Stimulated activated CD4-positive, alpha-beta T cell treated with anti-CD3 and anti-CD28 coated beads, TNF-alpha, amount 100 ng/mL, for 1 hour (primary cell): ENCODE measurements around the gene GNB2.
A peak's percentile ranks its signal among the peaks of the same experiment; 100 is the strongest.
"Not testable (repeated sequence)": the region's sequence is repeated elsewhere in the genome, so short reads cannot be mapped to it uniquely, and the experiment has no call there.

Experiments used
- DNase-seq, 3 donors: peaks; one replicate each; pipeline ENCODE4 v3.0.0-alpha.2; 2020; ENCODE audit warnings: low read depth in 3 of 3, low spot score in 1 of 3

Gene GNB2

GRCh38 chr7:100694098-100694745, 20.7 kb downstream of the GNB2 start, which contains the start of gene GIGYF1:
Gene GIGYF1, minus strand, starts transcription at chr7:100694250. Its CDS starts 6,012 bp downstream, at chr7:100688238.
- peak in 2 of 3 donors; percentile 33 to 58 for DNase-seq

- DNase-seq, result no peak
Observed at GRCh38 chr7:100696123-100696521, 22.6 kb downstream of the GNB2 start.

DNA sequence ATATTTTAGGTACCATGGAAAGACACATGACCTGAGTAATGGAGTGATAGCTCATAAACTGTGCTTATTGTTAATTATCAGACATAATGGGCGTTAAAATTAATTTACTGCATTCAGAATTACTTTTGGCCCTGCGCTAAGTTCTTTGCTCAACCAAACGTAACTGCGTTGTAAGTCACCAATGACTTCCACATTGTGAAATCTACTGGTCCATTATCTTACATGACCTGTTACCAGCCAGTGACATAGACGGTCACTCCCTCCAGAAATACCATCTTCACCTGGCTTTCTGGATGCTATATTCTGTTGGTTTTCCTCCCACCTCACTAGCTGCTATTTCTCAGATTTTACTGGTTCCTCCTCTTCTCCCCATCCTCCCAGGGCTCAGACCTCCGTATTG, 25.5 kb downstream of the GNB2 start:
- DNase-seq, result no peak

- not testable (repeated sequence) for DNase-seq
Observed at GRCh38 chr7:100701089-100701488, 27.5 kb downstream of the GNB2 start.

- DNase-seq, result peak; percentile 35 to 70 (median 54)
Observed at GRCh38 chr7:100705320-100705752, 31.8 kb downstream of the GNB2 start.

- DNase-seq, result peak; percentile 96 to 98 (median 97)
Observed at GRCh38 chr7:100705753-100706671, 32.5 kb downstream of the GNB2 start, which contains the start of gene POP7. Gene POP7, plus strand, starts transcription at chr7:100706121. Its CDS starts 710 bp downstream, at chr7:100706831.

DNA sequence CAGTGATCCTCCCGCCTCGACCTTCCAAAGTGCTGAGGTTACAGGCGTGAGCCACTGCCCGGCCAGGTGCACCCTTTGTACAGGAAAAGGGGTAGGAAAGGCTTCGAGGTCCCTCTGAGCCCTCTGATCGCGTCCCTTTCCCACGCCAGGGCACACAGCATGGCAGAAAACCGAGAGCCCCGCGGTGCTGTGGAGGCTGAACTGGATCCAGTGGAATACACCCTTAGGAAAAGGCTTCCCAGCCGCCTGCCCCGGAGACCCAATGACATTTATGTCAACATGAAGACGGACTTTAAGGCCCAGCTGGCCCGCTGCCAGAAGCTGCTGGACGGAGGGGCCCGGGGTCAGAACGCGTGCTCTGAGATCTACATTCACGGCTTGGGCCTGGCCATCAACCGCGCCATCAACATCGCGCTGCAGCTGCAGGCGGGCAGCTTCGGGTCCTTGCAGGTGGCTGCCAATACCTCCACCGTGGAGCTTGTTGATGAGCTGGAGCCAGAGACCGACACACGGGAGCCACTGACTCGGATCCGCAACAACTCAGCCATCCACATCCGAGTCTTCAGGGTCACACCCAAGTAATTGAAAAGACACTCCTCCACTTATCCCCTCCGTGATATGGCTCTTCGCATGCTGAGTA, 33.3 kb downstream of the GNB2 start:
- no peak for DNase-seq

DNA sequence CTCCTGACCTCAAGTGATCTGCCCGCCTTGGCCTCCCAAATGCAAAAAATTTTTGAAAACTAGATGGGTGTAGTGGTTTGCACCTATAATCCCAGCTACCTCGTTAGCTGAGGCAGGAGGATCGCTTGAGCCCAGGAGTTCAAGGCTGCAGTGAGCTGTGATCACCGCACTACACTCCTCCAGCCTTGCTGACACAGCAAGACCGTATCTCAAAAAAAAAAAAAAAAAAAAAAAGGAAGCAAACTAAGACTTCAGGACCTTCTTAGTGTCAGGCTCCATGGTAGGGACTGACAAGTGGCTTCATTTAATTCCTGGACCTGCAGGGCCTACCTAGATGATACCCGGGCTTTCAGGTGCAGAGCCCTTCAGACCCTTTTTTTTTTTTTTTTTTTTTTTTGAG, 34.9 kb downstream of the GNB2 start:
- DNase-seq, result no peak

GRCh38 chr7:100710452-100710851, 36.9 kb downstream of the GNB2 start:
- no peak for DNase-seq

DNA sequence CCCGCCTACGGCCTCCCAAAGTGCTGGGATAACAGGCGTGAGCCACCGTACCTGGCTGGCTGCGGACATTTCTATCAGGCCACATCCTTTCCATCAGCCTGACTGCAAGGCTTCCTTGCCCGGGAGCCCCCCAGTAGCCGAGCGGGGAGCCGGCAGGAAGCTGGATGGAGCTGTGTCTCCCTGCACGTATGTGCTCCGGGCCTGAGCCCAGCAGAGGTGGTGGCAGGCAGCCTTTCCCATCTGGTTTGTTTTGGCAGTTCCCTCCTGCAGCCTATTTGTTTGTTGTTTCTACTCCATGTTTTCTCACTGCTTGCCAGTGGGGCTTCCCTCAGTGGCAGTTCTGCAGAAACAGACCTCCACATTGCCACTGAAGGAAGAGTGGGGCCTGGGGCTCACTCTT, 37.8 kb downstream of the GNB2 start:
- DNase-seq, result no peak

GRCh38 chr7:100714725-100715124, 41.2 kb downstream of the GNB2 start:
- DNase-seq, result no peak

- not testable (repeated sequence) for DNase-seq
Observed at GRCh38 chr7:100717073-100717472, 43.5 kb downstream of the GNB2 start.

GRCh38 chr7:100719523-100720278, 46.2 kb downstream of the GNB2 start:
- DNase-seq, result no peak

DNA sequence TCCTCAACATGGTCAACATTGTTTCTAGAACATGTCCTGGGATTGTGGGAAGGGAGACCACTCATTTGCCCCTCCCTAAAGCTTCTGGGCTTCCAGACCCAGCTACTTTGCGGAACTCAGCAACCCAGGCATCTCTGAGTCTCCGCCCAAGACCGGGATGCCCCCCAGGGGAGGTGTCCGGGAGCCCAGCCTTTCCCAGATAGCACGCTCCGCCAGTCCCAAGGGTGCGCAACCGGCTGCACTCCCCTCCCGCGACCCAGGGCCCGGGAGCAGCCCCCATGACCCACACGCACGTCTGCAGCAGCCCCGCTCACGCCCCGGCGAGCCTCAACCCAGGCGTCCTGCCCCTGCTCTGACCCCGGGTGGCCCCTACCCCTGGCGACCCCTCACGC, 46.7 kb downstream of the GNB2 start, which contains the start of gene EPO:
Gene EPO, plus strand, starts transcription at position 190 of the 392 bp plus-strand sequence. CDS start 513 bp downstream, outside the sequence.
- no peak for DNase-seq

DNA sequence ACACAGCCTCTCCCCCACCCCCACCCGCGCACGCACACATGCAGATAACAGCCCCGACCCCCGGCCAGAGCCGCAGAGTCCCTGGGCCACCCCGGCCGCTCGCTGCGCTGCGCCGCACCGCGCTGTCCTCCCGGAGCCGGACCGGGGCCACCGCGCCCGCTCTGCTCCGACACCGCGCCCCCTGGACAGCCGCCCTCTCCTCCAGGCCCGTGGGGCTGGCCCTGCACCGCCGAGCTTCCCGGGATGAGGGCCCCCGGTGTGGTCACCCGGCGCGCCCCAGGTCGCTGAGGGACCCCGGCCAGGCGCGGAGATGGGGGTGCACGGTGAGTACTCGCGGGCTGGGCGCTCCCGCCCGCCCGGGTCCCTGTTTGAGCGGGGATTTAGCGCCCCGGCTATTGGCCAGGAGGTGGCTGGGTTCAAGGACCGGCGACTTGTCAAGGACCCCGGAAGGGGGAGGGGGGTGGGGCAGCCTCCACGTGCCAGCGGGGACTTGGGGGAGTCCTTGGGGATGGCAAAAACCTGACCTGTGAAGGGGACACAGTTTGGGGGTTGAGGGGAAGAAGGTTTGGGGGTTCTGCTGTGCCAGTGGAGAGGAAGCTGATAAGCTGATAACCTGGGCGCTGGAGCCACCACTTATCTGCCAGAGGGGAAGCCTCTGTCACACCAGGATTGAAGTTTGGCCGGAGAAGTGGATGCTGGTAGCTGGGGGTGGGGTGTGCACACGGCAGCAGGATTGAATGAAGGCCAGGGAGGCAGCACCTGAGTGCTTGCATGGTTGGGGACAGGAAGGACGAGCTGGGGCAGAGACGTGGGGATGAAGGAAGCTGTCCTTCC, 47.3 kb downstream of the GNB2 start:
- no peak for DNase-seq

DNA sequence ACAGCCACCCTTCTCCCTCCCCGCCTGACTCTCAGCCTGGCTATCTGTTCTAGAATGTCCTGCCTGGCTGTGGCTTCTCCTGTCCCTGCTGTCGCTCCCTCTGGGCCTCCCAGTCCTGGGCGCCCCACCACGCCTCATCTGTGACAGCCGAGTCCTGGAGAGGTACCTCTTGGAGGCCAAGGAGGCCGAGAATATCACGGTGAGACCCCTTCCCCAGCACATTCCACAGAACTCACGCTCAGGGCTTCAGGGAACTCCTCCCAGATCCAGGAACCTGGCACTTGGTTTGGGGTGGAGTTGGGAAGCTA, 47.9 kb downstream of the GNB2 start:
- DNase-seq, result no peak

GRCh38 chr7:100722480-100723212, 49.1 kb downstream of the GNB2 start:
- no peak for DNase-seq

- no peak for DNase-seq
Observed at GRCh38 chr7:100723732-100724275, 50.3 kb downstream of the GNB2 start.

DNA sequence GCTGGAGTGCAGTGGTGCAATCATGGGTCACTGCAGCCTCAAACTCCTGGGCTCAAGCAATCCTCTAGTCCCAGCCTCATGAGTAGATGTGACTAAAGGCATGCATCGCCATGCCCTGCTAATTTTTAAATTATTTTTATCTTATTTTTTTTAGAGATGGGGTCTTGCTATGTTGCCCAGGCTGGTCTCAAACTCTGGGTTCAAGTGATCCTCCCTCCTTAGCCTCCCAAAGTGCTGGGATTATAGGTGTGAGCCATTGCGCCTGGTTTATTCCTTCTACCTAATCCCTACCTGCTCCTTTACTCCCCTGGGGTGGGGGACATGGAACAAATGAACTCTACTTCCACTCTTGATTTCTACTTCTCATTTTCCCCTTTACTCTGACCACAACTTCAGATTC, 50.8 kb downstream of the GNB2 start:
- DNase-seq, result not testable (repeated sequence)
